ENCODE results near the gene MPHOSPH6.
A peak's percentile ranks its signal among the peaks of the same experiment; 100 is the strongest.
"Not testable (repeated sequence)": the region's sequence is repeated elsewhere in the genome, so short reads cannot be mapped to it uniquely, and the experiment has no call there.

MPHOSPH6 gene, protein sequence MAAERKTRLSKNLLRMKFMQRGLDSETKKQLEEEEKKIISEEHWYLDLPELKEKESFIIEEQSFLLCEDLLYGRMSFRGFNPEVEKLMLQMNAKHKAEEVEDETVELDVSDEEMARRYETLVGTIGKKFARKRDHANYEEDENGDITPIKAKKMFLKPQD

DNA sequence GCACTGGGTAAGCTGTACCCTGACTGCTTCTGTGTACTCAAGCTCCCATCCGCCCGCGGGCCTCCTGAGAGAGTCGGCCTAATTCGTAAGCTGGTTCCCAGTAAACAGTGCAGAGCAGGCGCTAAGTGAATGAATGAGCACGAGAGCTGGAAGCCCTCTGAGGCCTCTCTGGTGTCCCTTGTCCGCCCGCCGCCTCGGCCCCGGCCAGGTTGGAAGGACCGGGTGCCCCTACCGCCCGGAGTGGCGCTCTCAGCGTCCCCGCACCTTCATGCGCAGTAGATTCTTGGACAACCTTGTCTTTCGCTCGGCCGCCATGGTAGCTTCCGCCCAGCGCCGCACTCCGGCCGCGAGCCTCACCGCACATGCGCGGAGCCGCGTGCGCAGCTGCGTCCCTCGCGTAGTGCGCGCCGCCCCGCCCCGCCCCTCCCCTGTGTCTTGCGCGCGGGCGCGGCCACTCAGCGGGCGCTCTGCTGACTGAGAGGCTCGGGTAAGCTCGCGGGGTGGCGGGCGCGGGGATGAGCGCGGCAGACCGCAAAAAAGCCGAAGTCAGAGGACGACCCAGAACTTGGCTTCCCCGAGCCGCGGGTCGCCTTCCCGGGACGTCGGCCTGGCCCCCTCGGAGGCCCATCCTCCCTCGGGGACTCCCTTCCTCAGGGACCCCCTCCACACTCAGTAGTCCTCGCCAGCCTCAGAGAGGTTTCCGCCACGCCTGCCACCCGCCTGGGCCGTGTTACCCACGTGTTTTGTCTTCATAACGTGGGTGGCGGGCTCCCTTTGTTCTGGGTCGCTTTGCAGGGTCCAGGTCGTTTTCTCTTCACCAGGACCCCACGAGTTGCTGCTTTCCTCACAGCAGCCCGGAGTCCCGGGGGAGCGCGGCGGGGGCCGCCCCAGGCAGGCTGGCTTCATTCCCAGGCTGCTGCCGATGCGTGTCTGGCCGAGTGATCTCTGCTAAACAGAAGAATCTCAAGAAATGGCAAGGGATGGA lies at the start of gene MPHOSPH6:
MPHOSPH6 (minus strand) TSS at position 364 of the 985 bp plus-strand sequence; CDS start at position 315, 49 bp downstream.
- DNase-seq = peak; percentile 91

DNA sequence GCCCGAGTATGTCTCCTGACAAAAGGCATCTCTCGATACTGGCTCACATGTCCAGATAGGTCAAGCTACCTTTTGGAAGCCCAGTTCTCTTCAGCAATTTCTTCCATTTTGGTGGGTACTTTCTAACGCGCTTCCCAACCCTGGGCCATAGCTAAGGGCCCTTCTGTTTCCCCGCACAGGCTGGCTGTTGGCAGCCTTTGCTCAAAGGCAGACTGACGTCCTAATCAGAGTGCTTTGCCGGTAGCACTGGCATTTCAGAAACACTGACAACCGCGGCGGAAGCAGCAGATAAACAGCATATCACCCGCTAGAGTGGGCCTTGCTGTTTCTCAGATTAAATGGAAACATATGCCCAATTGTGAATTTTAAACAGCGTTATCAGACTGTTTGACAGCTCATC lies 49.3 kb upstream of the MPHOSPH6 start:
- DNase-seq = no peak

DNA sequence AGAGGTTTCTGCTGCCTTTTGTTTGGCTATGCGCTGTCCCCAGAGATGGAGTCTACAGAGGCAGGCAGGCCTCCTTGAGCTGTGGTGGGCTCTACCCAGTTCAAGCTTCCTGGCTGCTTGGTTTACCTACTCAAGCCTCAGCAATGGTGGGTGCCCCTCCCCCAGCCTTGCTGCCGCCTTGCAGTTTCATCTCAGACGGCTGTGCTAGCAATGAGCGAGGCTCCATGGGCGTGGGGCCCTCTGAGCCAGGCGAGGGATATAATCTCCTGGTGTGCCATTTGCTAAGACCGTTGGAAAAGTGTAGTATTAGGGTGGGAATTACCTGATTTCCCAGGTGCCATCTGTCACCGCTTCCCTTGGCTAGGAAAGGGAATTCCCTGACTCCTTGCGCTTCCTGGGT lies 39.3 kb upstream of the MPHOSPH6 start:
- not testable (repeated sequence) for DNase-seq

DNA sequence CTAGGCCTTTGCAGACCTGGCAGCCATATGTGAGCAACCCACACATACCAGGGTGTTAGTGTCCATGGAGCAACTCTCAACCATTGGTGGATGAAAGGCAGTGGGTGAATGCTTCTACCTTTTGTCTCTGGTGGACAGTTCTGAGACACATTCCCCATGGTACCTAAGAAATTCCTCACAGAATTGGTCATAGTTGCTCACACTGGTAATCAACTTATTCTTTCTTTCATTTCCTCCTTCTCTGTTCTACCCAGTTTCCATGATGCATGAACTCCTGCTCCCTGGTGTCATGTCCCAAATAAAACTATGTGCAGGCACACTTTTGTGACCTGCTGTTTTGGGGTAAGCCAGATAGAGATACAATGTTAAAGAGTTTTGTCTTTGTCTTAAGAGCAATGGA lies 33.2 kb upstream of the MPHOSPH6 start:
- no peak for DNase-seq

DNA sequence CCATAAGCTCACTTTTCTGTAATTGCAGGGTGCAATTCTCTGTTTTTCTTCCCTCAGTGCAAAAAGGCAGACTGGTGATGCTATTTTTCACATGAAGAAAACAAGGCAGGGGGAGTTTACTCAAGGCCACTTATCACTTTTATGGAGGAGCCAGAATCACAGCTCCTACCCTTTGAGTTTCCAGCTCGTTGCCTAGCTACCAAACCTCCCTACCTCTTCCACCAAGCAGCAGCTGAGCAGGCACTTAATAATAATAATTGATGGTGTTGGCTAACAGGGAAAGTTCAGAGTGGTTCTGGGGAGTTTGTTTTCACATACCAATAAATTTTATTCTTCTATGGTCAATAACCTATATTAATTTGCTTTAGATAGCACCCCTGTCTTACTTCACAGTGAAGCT lies 31.9 kb upstream of the MPHOSPH6 start:
- DNase-seq = peak; percentile 16

DNA sequence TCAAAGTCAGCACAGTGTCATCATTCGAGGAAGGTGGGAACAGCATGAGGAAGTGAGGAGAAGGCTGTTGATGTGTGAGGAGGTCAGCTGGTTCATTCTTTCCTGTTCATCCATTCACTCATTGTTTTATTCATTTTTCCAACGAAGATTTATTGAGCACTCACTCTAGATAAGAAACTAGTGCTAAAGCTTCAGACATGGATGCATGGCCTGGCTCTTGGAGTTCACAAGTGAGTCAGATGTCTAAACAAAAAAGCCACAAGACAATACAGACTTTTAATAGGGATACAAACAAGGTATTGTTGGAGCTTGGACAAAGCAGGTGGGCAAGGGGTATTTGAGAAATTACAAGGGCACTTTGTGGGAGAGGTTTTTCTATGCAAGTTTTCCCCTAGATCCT lies 31.3 kb upstream of the MPHOSPH6 start:
- DNase-seq = no peak

DNA sequence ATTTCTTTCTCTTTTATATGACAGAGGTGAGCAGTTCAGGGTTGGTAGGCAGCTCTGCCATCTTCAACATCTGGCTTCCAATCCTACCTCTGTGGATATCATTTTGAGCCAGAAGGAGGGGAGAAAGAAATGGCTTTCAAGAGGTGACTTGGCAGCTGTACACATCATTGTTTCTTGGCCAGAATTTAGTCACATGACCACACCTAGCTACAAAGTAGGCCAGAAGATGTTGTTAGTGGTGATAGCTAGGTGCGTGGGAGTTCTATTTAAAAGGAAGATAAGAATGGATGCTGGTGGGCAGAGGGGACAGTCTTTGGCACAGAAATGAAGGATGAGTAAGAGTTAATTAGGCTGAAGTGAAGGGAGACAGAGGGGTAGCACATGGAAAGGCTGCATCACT lies 29.2 kb upstream of the MPHOSPH6 start:
- no peak for DNase-seq

DNA sequence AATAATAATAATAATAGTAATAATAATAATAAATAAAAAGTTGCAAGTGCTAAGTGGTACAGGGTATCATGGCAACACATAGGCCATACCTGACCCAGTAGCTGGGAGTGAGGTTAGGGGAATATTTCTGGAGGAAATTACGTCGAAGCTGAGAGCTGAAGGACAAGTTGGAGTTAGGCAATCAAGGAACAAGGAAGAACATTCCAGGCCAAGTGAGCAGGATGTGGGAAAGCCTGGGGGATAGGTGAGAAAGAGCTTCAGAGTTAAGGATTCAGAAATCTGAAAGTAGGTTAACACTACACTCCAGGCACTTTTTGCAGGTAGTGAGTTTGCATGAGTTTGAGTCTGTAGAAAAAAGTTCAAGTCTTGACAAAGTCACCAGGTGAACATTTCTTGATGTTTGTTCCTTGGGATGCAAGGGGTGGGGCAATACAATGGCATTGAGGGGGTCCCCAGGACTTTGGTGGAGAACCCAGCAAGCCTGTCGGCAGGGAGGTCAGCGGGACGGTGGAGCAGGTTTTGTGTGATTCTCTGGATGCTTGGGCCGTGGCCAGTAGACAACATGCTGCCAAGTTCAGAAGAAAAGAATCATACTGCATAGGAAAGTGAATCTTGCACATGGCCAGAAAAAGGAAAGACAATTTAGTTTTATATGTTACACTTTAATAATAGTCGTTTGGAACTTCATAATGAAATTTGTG lies 27.7 kb upstream of the MPHOSPH6 start:
- no peak for DNase-seq

DNA sequence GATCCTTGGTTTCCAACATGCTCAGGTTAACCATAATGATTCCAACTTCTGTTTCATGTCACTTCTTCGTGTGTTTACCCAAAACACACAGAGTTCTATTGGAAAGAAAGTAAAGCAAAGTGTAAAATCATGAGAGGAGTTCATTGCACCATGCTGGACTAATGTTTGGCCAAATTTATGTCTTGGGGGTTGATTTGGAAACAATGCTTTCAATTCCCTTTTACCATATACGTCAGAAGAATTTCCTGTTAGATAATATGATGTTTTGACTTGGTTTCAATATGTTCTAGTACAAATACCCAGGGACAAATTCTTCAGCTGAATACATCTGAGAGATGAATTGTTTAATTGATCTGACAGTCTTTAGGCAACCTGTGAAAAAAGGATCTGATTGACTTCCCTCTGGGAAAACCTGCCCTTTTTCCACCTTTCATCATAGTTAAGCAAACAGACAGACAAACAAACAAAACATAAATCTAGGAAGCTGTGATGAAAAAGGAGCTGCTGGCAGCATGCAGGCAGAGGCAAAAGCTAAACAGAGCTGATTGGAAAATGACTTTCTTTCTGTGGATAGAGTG lies 26.0 kb upstream of the MPHOSPH6 start:
- peak; percentile 80 for DNase-seq

DNA sequence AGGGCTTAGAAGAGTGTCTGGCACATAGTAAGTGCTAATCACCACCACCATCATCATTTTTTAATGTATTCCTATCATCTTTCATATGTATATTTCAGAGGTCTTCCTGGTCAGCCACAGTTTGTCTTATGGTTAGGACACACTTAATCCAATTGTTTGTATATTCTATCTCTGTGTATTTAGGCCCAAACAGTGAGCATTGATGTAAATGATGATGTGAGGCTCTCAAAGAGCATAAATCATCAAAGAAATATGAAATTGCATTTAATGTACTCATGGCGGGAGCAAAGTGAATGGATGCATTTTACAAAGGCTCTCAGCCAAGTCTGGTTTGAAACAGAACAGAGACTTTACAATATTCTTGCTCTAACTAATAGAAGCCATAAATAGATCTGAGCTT lies 24.1 kb upstream of the MPHOSPH6 start:
- DNase-seq = no peak

DNA sequence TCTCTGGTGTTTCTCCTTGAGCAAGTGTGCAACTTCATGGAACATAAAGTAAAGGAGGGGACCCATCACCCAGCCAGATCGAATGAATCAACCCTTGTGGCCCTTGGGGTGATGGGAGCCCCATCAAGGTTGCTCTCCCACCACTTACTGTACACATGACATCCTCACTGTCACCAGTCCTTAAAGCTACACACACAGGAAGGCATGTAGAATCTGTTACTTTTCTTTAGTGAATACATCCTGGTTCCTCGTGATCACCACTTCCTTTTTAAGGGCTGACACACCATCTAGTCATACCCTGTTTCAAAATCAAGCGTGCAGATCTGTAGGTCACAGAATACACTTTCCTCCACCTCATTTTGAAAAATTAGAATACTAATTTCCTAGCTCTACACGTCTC lies 22.6 kb upstream of the MPHOSPH6 start:
- DNase-seq = no peak

DNA sequence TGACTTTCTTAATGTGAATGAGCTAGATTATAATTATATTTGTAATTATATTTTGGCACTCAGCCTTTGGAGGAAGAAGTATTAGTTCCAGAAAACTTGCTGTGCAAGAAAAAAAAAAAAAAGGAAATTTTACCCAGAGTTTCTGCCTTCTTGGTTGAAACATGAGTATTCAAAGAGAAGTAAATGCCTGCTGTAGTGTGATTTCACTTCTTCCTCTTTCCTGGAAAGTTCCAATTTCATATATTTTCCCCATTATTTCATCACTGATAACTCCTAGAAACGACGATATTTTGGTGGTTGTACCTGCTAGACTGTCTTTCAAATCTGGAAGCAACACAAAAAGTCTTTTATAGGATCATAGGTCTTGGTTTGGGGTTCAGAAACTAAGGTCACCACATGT lies 20.4 kb upstream of the MPHOSPH6 start:
- no peak for DNase-seq

DNA sequence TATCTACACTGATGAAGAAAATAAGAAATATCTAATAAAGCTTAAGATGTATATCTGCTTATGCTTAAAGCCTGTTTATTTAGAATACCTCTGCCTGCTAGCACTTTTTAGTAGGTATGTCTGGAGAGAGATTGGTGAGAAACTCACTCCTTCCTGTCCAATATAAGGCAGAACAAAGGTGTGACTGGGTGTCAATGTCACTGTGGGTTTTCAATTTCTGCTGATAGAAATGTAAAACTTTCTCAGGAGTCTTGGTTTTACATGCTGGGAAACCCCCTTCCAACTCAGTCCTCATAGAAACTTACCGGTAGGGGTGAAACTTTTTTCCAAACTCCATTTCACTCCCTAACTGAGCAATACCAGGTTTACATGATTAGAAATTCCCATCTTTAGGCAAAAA lies 17.8 kb upstream of the MPHOSPH6 start:
- no peak for DNase-seq

DNA sequence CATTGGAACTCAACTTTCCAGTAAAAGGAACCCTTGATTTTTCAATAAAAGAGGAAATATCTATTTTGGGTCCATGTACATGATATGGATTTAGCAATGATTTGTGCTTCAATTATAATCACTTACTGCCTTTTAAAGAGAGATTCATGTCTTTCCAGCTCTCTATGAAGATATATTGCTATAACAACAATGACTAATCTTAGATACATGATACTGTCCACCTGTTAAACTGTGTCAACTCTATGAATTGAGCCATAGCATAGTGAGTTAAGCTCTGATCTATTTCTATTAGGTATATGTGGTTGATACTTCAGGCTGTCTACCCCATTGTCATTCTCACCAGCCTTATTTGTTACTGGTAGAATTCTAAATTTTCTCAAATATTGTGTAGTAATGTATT lies 15.0 kb upstream of the MPHOSPH6 start:
- DNase-seq = peak; percentile 79

DNA sequence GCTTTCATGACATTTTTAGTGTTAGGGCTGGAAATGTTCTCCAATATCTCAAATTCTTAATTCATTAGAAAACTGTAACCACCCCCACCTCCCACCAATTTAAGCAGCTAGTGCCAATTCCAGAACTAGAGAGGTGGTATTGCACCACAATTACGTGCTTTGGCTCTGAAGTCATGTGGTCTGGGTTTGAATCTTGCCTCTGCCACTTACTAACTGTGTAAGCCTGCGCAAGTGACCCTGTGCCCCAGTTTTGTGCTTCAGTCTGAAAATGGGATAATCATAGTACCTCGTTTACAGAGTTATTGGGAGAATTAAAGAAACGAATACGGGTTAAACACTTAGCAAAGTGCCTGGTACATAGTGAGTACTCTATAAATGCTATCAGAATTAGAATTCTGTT lies 14.2 kb upstream of the MPHOSPH6 start:
- no peak for DNase-seq

DNA sequence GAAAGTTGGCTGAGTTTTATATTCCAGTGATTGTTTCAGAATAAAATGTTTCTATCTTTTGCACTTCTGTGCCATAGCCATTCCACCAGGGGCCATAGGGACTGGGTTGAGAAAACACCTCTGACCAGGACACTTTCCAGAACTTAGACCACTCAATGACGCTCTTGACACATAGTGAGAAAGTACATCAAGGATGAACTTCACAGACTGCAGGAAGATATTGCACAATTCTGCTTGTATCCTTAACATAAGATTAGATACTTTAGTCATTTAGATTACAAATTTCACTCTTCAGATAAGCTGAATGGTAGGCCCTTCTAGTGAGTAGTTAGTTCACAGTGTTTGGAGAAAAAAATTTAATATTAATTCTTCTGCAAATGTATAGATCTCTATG lies 13.0 kb upstream of the MPHOSPH6 start:
- DNase-seq = no peak

DNA sequence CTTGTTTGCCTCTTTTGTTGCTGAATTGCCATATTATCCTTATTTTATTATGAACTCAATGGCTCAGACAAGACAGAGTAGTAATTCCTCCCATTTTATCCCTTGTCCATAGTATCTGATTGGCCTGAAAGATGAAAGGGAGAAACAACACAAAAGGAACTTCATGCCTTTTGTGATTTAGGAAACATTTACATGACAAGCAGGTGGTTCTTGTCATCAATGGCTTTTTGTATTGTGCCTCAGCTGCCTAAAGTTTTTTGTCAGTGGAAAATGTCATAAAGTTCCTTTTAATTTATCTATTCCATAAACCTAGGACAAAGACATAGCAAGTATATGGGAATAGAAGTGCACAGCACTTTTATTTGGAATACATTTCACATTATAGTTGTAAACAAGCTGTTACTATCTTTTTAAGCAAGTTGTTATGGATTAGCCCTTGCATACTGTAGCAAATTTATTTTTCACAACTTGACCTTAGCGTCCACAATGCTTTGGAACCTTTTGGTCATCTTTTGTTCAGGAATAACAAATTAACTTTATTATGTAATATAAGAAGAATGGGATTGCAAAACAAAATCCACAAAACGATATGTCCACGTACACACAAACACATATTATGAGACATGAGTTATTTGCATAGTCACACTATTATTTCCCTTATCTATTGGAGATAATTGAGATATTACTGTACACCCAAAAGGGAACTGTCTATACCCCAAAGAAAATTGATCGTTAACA lies 12.4 kb upstream of the MPHOSPH6 start:
- DNase-seq = no peak

DNA sequence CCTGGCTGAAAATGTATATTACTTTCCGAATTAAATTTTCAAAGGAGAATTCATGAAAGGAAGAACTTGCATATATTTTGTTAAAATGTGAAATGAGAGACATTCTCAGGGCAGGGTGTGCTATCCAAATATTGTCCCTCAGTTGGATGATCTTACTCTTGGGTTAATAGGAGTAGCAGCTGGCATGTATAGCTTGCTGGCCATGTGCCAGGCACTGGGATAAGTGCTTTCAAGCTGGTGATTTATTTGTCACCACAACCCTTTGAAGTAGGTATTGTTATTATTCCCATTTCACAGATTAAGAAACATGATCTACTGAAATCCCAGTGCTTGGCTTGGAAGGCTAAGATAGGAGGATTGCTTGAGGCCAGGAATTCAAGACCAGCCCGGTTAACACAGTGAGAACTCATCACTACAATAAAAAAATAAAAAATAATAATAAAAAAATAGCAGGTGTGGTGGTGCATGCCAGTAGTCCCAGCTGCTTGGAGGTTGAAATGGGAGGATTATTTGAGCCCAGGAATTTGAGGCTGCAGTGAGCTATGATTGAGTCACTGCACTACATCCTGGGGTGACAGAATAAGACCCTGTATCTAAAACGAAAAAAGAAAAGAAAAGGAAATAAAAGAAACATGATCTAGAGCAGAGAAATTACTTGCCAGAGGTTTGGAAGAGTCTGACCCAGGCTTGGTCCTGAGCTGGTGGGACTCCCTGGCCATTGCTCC lies 11.6 kb upstream of the MPHOSPH6 start:
- peak; percentile 91 for DNase-seq

DNA sequence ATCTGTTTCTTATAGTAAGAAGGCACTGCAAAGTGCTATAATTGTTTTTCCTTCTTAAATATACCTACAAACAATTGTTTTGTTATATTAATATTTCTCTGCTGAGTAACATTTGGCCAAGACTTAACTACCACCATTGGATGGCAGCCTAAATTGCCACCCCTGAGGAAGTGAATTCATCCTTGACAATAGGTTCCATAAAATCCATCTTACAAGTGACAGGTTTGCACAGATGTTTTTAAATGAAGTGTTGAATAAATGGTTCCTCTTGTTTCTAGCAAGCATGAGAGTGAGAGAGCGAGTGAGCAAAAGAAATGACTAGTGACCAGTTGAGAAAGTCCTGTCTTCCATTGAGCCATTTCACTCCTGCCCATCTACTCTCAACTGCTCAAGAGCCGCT lies 8.3 kb upstream of the MPHOSPH6 start:
- DNase-seq = peak; percentile 77

DNA sequence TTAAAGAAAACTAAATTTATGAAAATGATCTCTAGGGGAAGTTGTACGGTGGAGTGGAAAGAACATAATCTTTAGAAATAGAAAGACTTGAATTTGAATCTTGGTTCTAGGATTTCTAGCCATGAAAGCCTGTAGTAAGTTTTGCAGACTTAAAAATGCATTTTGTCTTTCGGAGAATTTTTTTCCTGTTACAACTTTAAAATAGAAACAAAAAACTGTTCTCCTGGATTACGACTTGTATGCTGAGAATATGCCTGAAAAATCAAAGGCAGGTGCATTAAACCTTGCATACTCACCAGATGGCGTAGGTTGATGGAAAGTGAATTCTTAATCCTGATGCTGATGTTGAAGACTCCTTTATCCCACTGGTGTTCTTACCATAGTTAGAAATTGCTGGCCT lies 7.5 kb upstream of the MPHOSPH6 start:
- peak; percentile 31 for DNase-seq

DNA sequence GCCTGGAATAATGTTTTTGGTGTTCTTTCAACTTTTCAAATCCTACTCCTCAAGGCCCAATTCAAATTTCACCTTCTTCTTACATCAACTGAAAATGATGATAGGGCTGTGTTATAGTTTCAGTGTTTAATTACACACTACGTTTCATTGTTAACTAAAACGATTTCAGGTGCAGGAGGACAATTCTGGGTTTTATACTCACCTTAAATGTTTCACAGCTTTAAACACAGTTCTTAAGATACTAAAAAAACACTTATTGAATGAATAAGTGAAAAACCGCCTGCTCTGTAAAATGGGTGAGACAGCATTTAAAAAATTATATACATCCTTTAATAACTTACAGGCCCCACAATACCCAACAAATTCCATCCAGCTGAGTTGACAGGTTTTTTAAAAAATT lies 6.2 kb upstream of the MPHOSPH6 start:
- DNase-seq = no peak

DNA sequence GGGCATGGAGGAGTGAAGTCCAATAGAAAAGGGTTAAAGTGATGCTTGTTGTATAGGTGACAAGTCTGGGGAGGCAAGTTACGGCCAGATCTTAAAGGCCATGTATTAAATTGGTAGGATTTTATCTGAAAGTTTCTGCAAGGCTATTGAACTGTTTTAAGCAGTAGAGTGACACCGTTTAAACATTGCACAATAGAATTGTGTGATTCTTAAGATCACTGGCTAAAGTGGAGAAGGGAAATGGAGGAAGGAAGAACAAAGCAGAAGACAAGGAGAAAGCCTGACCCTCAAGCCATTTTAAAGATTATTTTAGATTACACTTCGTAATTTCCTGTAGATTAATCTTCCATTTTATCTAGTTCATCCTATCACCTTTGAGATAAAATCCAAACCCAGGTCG lies 5.6 kb upstream of the MPHOSPH6 start:
- no peak for DNase-seq

Measured in NCI-H69 (cell line).